ENCODE data around the gene RARG. TPM values are rescaled to one million over a fixed set of nuclear protein-coding genes. Genes with fewer than 3 reads are reported as not detected.
"Not testable (repeated sequence)": the region's sequence is repeated elsewhere in the genome, so short reads cannot be mapped to it uniquely, and the experiment has no call there.

The RARG gene
- total RNA-seq, 2 donors from 2014 or later: 15.5 to 23.5 TPM

DNA sequence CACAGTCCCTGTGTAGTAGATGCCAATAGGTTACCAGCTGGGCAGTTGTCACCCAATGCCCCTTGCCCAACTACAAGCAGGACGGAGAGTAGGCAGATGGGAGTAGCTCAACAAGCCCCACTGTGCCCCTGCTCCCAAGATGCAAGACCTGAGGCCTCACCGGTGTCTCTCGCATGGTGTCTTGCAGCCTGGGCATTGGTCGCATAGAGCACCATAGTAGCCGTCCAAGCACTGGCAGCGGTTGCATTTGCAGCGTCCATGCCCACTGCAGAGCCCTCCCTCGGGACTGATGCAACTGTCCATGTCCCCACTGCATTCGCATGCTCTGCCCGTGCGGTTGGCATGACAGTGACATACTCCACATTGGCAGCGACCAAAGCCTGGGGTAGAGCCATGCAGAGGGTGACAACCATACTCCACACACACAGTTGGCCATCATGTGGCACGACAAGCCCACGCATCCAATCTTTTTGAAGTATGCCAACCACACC, 39.4 kb downstream of the RARG start:
- Mint-ChIP-seq H3K36me3 (peaks cover 0 to 2% of the 10 kb centered on the region in 2 donors), H3K9me3 (no peaks in the 10 kb centered on the region), H3K27ac (peak overlapping the region; percentile 38 to 77)
- ATAC-seq: no peak
- DNase-seq (ENCODE audit: low spot score in 2 of 2): no peak

DNA sequence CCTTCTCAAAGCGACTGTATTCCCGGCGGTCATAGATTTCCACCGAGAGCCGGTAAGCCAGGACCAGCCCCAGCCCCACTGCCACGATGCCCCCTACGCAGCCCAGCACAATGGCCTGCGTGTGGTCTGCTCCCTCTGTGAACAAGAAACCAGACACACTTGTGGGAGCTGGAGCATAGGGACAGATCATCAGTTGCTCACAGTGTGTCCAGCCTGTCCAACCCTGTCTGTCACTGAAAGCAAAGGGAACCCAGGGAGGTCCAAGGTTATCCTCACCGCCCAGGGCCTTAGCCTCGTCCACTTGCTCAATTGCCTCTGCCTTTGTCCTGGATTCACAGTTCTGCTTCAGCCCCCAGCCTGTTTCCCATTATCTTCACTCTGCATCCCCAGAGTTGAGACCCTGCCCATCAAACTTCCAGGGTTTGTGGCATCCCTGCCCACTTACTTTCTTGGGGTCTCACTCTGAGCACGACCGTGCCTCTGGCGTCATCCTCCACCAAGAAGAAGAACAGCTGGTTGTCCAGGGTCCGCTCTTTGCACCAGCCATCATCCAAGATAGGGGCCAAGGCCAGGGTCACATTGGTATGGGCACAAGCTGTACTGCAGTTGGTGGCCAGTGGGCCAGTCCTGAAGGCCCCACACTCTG, 40.0 kb downstream of the RARG start:
- DNase-seq (ENCODE audit: low spot score in 2 of 2) (no peak), ATAC-seq (no peak)
- Mint-ChIP-seq H3K27ac (peak overlapping the region; percentile 38 to 77), H3K36me3 (peaks cover 0 to 7% of the 10 kb centered on the region in 2 donors), H3K9me3 (no peaks in the 10 kb centered on the region)

DNA sequence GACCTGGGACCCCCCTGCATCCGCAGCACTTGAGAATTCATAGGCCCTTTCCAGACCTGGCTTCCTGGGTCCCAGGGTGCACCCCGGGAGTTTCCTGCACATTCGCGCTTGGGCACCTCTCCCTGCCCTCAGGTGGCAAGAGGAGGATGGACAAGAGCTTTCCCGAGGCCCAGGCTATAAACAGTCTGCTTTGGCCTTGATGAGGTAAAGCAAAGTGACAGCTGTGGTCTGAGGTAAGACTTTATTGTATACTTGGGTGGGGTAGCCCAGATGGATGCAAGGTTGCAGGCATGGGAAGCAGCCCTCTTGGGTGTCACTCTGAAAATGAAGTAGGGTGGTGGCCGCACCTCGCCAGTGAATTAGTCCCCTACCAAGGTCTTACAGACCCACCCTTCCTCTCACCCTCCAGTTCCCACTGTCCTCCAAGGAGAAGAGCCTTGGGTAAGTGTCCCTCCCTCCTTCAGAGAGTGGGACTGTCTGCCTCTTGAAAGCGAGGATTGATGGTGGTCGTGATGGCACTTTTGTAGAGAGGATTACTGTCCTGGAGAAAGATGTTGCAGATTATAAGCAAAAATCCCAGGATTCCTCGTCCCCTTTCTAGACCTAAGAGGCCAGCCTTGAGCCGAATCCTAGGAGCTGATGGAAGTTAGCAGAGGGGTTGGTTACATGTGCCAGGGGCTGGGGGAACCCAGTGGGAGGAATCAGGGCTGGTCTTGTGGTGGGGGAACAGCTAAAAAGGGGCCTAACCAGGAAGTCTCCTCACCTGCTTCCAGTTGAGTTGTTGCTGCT, 40.7 kb downstream of the RARG start:
- Mint-ChIP-seq H3K36me3 (peaks cover 0 to 7% of the 10 kb centered on the region in 2 donors), H3K9me3 (no peaks in the 10 kb centered on the region), H3K27ac (peak overlapping the region in 1 of 2 donors; percentile 38)
- DNase-seq (ENCODE audit: low spot score in 2 of 2): no peak
- ATAC-seq: no peak

DNA sequence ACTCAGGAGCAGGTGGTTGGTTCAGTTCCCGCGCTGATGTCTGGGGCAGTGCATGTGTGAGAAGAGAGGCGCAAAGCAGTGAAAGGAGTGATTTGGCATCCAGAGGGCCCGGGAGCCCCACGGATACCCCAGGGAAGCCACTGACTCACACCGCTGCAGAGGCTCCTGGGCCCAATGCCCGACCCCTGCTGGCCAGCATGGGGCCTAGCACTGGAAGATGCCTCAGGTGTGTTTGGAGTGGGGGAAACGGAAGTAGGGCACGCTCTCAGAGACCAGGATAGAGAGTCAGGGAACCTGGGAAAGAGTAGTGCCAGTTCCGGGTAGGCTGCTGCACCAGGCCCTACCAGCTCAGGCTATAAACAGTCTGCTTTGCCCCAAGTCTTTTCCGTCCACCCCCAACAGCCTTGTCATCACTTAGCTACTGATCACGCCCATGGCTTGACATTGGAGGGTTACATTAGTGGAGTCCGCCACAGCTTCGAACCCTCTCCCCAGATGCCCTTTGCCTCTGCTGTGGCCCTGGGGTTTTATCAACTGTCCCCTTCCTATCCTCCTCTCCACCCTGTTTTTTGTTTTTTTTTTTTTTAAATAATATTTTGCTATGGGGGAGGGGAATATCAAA, 41.8 kb downstream of the RARG start:
- H3K36me3 Mint-ChIP-seq: peaks cover 6 to 7% of the 10 kb centered on the region in 2 donors
- DNase-seq (ENCODE audit: low spot score in 2 of 2): peak in 1 of 2 donors; percentile 48
- peak; percentile 78 to 88 for ATAC-seq
- no peaks in the 10 kb centered on the region for H3K9me3 Mint-ChIP-seq
- peak overlapping the region; percentile 33 to 51 for H3K27ac Mint-ChIP-seq

DNA sequence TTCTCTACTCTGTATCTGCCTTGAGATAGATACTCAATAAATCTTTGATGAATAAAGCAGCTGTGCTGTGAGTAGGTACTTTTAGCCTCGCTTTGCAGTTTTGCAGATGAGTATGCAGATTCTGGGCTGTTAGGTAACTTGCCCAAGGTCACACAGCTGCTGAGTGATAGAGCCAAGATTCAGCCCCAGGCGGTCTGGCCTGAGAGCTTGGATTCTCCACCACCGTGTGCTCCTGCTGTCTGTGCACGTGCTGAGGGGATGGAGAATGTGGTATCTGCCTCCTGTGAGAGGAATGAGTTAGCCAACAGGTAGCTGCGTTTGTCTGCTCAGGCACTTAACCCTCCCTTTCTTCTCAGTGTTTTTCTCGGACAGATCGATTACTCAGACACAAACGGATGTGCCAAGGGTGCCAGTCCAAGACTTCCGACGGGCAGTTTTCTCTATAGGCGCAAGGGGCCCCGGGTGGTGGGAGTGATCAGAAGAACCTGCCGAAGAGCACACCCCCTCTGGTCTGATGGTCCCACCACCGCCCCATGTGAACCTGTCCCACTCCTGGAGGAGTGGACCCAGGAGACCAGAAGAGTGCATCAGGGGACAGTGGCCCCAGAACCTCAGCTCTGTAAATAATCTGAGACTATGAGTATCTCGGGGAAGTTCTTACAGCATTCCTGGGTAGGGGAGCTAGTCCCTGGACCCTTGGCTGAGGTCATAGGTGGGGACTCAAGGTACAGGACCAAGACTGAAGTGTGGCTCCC, 44.7 kb downstream of the RARG start:
- H3K36me3 Mint-ChIP-seq: peaks cover 15 to 19% of the 10 kb centered on the region in 2 donors
- H3K9me3 Mint-ChIP-seq: no peaks in the 10 kb centered on the region
- H3K27ac Mint-ChIP-seq: peak overlapping the region in 1 of 2 donors; percentile 87
- ATAC-seq: no peak
- no peak for DNase-seq (ENCODE audit: low spot score in 2 of 2)

DNA sequence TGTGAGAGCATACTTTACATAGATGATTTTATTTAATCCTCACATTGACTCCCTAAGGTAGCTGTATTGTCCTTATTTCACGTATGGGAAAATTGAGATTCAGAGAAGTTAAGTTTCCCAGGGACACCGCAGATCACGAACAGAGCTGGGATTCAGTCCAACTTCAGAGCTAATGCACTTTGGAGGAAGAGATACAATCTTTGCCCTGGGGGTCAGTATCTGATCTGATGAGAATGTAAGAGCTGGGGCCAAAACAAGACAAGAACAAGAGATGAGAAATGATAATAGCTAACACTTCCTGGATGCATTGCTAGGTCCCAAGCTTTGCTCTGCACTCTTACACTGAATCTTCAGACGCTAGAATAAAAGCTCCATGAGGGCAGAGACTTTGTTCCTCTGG, 45.3 kb downstream of the RARG start:
- ATAC-seq (no peak), DNase-seq (ENCODE audit: low spot score in 2 of 2) (no peak)
- Mint-ChIP-seq H3K36me3 (peaks cover 21 to 25% of the 10 kb centered on the region in 2 donors), H3K9me3 (no peaks in the 10 kb centered on the region), H3K27ac (no peak overlapping the region)

DNA sequence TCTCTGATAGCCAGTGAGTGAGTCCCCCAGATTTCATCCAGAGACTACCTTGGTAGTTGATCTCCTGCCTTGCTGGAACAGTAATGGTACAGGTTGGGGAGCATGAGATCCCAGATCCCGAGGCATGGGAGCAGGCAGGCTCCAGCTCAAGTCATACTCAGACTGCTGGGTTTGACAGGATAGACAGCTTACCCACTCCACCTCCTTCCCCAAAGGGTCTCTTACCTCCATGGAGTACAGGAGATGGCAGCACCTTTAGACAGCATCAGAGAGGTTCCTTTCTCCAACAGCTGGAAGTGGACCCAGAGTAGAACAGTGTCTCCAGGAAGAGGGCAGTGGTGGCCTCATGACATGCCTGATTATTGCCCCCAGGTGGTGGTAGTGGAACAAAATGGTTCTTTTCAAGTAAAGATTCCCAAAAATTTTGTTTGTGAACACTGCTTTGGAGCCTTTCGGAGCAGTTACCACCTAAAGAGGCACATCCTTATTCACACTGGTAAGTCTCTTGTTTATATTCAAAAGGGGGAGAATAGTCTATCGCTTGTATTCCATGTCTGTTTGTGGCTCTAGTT, 46.3 kb downstream of the RARG start:
- peaks cover 29 to 32% of the 10 kb centered on the region in 2 donors for H3K36me3 Mint-ChIP-seq
- peak overlapping the region in 1 of 2 donors; percentile 1 for H3K27ac Mint-ChIP-seq
- ATAC-seq (no peak), DNase-seq (ENCODE audit: low spot score in 2 of 2) (no peak)
- H3K9me3 Mint-ChIP-seq: no peaks in the 10 kb centered on the region

DNA sequence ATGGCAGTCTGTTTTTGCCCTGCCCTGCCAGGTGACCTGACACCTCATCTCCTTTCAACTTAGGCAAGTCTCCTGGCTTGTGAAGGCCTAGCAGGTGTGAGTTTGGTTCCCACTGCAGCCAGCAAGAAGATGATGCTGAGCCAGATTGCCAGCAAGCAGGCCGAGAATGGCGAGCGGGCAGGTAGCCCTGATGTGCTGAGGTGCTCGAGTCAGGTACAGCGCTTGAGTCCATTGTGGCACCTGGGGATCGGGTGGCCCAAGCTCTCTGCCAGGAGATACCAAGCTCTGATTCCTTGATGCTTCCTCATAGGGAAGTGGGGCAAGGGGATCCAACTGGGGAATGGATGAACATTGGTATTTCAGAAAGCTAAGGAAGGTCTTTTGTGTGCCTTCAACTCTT, 47.2 kb downstream of the RARG start:
- DNase-seq (ENCODE audit: low spot score in 2 of 2): no peak
- ATAC-seq: no peak
- Mint-ChIP-seq H3K27ac (peak overlapping the region; percentile 54 to 77), H3K9me3 (no peaks in the 10 kb centered on the region), H3K36me3 (peaks cover 32 to 33% of the 10 kb centered on the region in 2 donors)

DNA sequence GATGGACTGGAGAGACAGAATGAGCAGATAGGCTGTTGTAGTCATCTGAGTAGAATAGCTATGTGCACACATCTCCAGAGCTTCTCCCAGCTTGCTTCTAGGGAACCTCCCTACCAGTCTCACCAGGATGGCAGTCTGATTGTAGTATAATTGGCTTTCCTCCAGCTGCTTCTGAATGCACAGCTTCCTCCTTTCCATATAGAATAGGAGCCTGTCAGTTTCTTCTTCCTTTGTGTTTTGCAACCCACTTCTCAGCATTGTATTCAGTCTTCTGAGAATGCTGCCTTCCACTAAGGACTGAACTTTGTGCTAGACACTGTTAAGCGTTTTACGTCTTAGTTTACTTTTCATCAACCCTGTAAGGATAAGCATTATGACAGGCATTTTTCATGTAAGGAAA, 49.1 kb downstream of the RARG start:
- peaks cover 32 to 36% of the 10 kb centered on the region in 2 donors for H3K36me3 Mint-ChIP-seq
- H3K9me3 Mint-ChIP-seq: no peaks in the 10 kb centered on the region
- no peak overlapping the region for H3K27ac Mint-ChIP-seq
- DNase-seq (ENCODE audit: low spot score in 2 of 2) (no peak), ATAC-seq (no peak)

DNA sequence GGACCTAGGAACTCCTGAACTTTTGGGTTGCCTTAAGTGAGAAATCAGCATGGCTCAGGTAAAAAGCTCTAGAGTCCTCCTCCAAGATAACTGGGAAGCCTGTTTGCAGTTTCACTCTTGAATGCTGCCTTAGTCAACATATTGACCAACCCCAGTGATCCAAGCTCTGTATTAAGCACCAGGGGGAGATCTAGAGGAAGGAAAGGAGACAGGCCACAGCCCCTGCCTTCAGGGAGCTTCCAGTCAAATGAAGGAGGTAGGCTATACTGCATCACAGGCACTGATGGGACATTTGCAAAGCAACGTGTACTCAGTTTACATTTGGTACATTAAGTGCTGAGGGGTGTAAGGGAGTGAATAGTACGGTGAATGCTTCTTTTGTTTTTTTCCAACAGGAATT, 50.1 kb downstream of the RARG start:
- Mint-ChIP-seq H3K9me3 (no peaks in the 10 kb centered on the region), H3K27ac (peak overlapping the region; percentile 51 to 87), H3K36me3 (peaks cover 24 to 36% of the 10 kb centered on the region in 2 donors)
- no peak for DNase-seq (ENCODE audit: low spot score in 2 of 2)
- no peak for ATAC-seq

DNA sequence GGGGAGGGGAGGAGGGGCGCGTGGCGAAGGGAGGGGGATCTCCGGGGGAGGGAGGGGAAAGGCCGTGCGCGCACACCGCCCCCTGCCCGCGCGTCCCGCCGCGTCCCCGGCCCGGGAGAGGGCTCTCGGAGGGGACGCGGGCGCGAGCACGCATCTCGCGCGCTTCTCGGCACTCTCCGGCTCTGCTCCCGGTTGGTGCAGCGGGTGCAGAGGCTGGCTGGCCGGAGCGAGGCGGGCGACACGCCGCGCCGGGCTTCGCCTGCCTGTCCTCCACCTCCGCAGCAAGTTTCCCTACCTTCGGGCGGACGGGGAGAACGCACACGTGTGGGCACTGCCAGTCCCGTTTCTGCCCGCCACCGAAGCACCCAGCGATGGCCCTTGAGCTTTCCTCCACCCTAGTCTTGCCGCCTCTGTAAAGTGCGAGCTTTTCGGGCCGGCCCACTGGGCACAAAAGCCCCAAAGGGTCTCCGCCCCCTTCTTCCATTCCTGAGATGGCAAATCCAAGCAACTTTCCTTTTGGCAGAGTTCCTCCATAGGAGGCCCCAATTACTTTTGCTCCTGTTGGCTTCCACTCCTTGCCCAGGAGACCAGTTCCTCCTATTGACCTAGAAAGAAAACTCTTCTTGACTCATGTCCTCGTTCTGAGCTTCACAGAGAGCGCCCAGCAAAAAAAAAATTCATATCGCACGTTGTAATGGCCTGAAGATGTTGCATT, 50.9 kb downstream of the RARG start:
- Mint-ChIP-seq H3K36me3 (peaks cover 24 to 35% of the 10 kb centered on the region in 2 donors), H3K27ac (peak overlapping the region; percentile 51 to 87), H3K9me3 (no peaks in the 10 kb centered on the region)
- DNase-seq (ENCODE audit: low spot score in 2 of 2): peak in 1 of 2 donors; percentile 81
- ATAC-seq: peak; percentile 58 to 72

DNA sequence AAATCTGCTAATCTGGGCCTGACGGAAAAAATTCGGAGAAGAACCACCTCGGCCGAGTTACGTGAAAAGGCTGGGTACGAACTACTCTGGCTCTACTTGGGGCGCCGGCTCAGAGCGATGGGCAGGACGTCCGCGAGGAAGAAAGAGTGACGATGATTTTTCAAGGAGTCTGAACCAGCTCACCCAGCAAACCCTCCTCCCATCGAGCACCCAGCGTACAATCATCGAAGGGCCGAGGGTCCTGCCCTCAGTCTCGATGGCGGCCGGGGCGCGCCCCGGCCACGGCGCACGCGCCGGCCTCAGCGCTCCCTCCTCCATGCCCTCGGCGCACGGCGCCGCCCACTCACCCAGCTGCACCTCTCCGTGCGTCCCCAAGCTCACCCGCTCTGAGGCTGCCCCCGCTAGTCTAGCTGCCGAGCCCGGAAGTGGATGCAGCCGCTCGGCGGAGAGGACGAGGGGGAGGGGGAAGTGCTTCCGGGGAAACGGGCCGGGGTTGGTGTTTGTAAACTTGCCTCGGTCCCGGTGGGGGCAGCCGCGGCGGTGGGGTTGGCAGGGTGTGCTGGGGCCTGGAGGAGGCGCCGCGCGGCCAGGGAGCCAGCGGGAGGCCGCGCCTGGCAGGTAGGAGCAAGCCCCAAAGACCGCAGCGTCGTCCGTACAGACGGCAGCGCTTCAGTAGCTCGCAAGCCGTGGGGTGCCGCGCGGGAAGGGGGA, 51.6 kb downstream of the RARG start, which contains the start of the genes CSAD and ZNF740:
Gene CSAD (minus strand): TSS at position 706 of the 711 bp plus-strand sequence. CDS start 7,455 bp downstream, outside the sequence.
Gene ZNF740 (plus strand): TSS at position 503 of the 711 bp plus-strand sequence. CDS start 1,262 bp downstream, outside the sequence.
- H3K27ac Mint-ChIP-seq: peak within 1 kb of the TSS; percentile 87 to 96
- peak; percentile 97 to 98 for ATAC-seq
- no peaks in the 10 kb centered on the region for H3K9me3 Mint-ChIP-seq
- peak; percentile 96 to 97 for DNase-seq (ENCODE audit: low spot score in 2 of 2)
- peaks cover 24 to 30% of the 10 kb centered on the region in 2 donors for H3K36me3 Mint-ChIP-seq

DNA sequence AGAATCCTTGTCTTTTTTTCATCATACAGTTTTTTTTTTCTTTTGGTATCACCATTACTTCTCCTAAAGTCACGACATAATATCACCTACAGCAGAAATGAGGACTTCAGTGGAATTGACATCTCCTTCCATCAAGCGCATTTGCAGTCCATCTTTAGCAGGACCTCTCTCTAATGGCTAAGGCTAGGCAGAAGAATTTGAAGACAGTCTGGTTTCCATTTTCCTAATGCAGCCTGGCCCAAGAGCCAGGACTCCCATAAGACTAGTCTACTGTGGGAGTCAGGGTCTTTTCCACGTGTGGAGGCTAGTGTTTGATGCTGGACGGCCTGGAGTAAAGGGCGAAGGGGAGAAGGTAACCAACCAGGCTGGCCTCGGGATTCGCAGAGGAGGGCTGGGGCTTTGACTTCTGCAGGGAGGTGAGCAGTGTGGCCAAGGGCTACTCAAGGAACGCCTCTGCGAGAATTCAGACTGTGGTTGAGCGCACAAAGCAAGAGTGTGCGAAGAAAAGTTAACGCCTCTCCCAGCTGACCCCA, 52.3 kb downstream of the RARG start:
- DNase-seq (ENCODE audit: low spot score in 2 of 2) (no peak), ATAC-seq (peak; percentile 4 to 28)
- no peaks in the 10 kb centered on the region for H3K9me3 Mint-ChIP-seq
- H3K27ac Mint-ChIP-seq: peak overlapping the region; percentile 87 to 96
- H3K36me3 Mint-ChIP-seq: peaks cover 22 to 28% of the 10 kb centered on the region in 2 donors

DNA sequence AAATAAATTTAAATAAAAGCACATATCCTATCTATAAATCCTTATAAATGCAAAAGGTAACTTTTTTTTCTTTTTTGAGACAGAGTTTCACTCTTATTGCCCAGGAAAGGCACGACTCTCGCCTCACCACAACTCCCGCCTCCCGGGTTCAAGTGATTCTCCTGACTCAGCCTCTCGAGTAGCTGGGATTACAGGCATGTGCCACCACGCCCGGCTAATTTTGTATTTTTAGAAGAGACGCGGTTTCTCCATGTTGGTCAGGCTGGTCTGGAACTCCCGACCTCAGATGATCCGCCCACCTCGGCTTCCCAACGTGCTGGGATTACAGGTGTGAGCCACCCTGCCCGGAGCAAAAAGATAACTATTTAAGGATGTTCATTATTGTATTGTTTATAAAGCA, 53.2 kb downstream of the RARG start:
- not testable (repeated sequence) for DNase-seq (ENCODE audit: low spot score in 2 of 2); H3K9me3 Mint-ChIP-seq; ATAC-seq
- H3K27ac Mint-ChIP-seq: peak overlapping the region in 1 of 2 donors; percentile 87
- peaks cover 18 to 27% of the 10 kb centered on the region in 2 donors for H3K36me3 Mint-ChIP-seq

All from activated naive CD4-positive, alpha-beta T cell treated with anti-CD3 and anti-CD28 coated beads, Interleukin-2, amount 50 U/mL, for 72 hours (primary cell).